ENCODE results near the gene KRTAP9-3. TPM values are rescaled to one million over a fixed set of nuclear protein-coding genes. Genes with fewer than 3 reads are reported as not detected.
"Not testable (repeated sequence)": the region's sequence is repeated elsewhere in the genome, so short reads cannot be mapped to it uniquely, and the experiment has no call there.

KRTAP9-3 gene
- total RNA-seq, 1 experiment from 2014 or later, result not detected

DNA sequence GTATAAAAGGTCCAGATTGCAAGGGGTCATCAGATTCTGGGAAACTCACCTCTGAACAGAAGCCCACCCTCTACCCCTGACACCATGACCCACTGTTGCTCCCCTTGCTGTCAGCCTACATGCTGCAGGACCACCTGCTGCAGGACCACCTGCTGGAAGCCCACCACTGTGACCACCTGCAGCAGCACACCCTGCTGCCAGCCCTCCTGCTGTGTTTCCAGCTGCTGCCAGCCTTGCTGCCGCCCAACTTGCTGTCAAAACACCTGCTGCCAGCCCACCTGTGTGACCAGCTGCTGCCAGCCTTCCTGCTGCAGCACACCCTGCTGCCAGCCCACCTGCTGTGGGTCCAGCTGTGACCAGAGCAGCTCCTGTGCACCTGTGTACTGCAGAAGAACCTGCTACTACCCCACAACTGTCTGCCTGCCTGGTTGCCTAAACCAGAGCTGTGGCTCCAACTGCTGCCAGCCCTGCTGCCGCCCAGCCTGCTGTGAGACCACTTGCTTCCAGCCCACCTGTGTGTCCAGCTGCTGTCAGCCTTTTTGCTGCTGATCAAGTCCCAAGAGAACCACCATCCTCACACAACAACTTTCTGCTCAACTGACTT, 17.5 kb downstream of the KRTAP9-3 start, which contains the start of gene KRTAP9-4:
TSS of gene KRTAP9-4 (plus strand) at position 51 of the 604 bp plus-strand sequence. CDS start at position 85, 34 bp downstream.
- DNase-seq (ENCODE audit: low read depth), result not testable (repeated sequence)

DNA sequence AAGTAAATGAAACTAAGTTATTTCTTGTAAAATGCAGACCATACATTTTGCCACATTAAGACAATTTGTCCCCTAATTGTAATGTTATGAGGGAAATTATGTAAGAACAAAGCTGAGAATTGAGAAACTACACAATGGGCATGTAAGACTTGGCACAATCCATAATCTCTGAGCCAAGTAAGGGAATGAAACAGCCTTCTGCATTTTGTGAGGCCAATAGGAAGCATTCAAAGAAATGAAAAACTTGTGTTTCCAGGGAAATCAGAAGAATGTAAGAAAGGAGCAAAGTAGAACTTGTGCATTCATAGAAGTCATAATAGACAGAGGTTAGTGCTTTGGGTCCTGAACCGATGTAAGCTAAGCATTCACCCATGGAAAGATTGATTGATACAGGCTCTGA, 19.0 kb downstream of the KRTAP9-3 start:
- DNase-seq (ENCODE audit: low read depth), result no peak

DNA sequence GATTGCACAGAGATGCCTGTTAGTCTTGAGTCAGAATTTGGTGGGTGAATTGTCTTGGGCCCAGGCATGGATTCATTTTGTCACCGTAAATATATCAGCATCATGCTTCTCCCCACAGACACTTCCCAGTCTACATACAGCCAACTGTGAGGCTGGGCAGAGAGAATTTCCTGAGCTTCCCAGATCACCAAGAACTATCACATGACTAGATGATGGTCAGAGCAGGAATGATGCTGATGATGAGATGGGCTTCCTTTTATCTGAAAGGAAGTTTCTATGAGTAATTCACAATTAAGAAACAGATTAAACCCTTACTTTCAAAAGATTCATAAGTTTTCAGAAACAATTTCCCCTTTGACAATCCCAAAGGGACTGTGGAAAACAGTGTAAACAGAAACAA, 22.6 kb downstream of the KRTAP9-3 start:
- DNase-seq (ENCODE audit: low read depth), result no peak

DNA sequence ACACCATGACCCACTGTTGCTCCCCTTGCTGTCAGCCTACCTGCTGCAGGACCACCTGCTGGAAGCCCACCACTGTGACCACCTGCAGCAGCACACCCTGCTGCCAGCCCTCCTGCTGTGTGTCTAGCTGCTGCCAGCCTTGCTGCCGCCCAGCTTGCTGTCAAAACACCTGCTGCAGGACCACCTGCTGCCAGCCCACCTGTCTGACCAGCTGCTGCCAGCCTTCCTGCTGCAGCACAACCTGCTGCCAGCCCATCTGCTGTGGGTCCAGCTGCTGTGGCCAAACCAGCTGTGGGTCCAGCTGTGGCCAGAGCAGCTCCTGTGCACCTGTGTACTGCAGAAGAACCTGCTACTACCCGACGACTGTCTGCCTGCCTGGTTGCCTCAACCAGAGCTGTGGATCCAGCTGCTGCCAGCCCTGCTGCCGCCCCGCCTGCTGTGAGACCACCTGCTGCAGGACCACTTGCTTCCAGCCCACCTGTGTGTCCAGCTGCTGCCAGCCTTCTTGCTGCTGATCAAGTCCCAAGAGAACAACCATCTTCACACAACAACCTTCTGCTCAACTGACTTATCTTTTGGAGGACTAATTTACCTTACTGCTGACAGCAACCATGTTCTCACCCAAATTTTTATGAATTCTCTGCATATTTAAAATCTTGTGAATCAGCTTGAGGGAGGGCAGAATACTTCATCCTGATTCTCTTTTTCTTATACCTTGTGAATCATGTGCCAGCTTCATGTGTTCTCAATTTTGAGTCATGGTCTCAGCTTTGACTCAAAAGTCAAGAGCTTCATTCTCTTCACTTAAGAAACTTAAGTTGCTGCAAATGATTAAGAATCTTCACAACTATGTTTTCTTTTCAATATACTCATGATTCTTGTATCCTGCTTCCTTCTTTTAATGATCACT, 23.4 kb downstream of the KRTAP9-3 start, which contains the start of gene KRTAP9-9:
TSS of gene KRTAP9-9 (plus strand) at position 4 of the 910 bp plus-strand sequence.
- not testable (repeated sequence) for DNase-seq (ENCODE audit: low read depth)

DNA sequence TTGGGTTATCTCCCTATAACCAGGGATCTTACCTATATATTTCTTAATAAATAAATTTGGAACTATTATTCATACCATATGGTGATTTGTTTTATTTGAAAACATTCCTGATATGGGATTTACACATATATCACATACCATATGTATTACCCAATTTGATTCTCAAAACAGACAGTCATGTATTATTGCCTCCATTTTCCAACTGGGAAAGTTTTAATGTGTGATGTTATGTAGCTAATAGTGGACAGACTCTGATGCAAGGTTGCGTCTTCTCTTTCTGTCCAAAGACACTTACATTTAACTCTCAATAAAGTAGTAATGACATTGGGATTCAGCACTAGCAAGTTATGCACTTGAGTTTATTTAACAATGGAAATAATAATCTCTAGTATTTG, 24.0 kb downstream of the KRTAP9-3 start:
- no peak for DNase-seq (ENCODE audit: low read depth)

DNA sequence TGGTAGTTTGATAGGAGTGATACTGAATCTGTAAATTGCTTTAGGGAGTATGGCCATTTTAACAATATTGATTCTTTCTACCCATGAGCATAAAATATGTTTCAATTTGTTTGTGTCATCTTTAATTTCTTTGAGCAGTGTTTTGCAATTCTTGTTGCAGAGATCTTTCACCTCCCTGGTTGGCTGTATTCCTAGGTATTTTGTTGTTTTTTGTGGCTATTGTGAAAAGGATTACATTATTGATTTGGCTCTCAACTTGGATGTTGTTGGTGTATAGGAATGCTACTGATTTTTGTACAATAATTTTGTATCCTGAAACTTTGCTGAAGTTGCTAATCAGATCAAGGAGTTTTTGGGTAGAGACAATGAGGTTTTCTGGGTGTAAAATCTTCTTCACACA, 26.2 kb downstream of the KRTAP9-3 start:
- no peak for DNase-seq (ENCODE audit: low read depth)

DNA sequence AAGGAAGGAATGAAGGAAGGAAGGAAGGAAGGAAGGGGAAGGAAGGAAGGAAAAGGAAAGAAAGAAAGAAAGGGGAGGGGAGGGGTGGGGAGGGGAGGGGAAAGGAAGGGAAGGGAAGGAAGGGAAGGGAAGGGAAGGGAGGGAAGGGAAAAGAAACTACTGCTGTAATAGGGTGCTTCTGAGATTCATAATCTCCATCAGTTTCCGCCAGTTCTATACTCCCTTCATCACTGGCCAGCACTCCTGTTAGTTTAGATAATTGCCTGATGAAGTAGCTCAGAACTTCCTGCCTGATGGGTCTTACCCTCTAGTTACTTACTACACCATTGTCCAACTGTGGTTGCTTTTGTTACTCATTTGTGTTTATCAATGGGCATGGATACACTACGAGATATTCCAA, 31.0 kb downstream of the KRTAP9-3 start:
- DNase-seq (ENCODE audit: low read depth), result no peak

DNA sequence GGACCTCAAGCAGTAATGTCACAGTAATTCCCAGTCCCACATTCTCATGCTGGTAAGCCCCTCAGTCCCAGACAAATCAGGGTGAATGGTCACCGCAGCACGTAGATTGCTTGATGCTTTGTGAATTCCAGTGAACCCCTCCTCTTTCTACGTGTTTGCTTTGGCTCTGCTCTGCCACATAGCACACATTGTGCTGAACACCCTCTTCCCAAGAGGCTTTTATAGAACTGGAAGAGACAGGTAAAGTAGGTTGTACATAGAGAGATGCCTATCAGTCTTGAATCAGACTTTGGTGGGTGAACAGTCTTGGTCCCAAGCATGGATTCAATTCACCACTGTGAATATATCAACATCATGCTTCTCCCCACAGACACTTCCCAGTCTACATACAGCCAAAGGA, 32.4 kb downstream of the KRTAP9-3 start:
- DNase-seq (ENCODE audit: low read depth), result no peak

DNA sequence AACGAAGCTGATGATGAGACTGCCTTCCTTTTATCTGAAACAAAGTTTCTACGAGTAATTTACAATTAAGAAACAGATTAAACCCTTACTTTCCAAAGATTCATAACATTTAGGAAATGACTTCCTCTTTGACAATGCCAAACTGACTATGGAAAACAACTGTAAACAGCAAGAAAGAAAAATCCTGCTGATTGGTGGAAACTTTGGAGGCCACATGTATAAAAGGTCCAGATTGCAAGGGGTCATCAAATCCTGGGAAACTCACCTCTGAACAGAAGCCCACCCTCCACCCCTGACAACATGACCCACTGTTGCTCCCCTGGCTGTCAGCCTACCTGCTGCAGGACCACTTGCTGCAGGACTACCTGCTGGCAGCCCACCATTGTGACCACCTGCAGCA, 32.8 kb downstream of the KRTAP9-3 start, which contains the start of gene KRTAP9-6:
TSS of gene KRTAP9-6 (plus strand) at position 301 of the 400 bp plus-strand sequence. CDS start at position 301, 0 bp downstream.
- DNase-seq (ENCODE audit: low read depth), result no peak

DNA sequence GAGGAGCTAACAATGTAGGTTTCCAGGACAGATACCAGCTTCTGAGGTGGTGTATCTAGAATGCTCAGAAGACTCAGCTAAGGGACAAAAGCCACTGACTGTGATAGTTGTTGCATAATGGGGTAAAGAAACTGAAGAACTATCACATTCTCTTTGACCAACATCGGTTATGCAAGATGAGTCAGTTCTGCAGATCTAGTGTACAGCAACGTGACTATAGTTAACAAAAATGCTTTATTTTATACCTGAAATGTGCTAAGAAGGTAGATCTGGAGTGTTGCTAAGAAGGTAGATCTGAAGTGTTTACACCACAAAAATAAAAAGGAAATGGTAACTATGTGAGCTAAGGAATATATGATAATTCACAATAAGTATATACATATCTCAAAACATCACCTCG, 35.5 kb downstream of the KRTAP9-3 start:
- no peak for DNase-seq (ENCODE audit: low read depth)

DNA sequence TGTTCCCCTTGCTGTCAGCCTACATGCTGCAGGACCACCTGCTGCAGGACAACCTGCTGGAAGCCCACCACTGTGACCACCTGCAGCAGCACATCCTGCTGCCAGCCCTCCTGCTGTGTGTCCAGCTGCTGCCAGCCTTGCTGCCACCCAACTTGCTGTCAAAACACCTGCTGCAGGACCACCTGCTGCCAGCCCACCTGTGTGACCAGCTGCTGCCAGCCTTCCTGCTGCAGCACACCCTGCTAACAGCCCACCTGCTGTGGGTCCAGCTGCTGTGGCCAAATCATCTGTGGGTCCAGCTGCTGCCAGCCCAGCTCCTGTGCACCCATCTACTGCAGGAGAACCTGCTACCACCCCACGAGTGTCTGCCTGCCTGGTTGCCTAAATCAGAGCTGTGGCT, 39.1 kb downstream of the KRTAP9-3 start:
- not testable (repeated sequence) for DNase-seq (ENCODE audit: low read depth)

DNA sequence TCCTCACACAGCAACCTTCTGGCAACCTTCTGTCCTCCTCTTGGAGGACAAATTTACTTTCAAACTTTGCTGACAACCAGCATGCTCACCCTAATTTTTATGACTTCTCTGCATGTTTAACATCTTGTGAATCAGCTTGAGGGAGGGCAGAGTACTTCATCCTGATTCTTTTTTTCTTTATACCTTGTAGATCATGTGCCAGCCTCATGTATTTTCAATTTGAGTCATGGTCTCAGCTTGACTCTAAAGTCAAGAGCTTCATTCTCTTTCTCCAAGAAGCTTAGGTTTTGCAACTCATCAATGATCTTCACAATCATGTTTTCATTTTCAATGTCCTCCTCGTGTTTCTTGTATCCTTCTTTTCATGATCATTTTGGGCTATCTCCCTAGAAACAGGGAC, 39.6 kb downstream of the KRTAP9-3 start:
- DNase-seq (ENCODE audit: low read depth), result no peak

DNA sequence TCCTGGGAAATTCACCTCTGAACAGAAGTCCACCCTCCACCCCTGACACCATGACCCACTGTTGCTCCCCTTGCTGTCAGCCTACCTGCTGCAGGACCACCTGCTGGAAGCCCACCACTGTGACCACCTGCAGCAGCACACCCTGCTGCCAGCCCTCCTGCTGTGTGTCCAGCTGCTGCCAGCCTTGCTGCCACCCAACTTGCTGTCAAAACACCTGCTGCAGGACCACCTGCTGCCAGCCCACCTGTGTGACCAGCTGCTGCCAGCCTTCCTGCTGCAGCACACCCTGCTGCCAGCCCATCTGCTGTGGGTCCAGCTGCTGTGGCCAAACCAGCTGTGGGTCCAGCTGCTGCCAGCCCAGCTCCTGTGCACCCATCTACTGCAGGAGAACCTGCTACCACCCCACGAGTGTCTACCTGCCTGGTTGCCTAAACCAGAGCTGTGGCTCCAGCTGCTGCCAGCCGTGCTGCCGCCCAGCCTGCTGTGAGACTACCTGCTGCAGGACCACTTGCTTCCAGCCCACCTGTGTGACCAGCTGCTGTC, 43.5 kb downstream of the KRTAP9-3 start, which contains the start of gene KRTAP9-7:
TSS of gene KRTAP9-7 (plus strand) at position 51 of the 543 bp plus-strand sequence. CDS start at position 51, 0 bp downstream.
- not testable (repeated sequence) for DNase-seq (ENCODE audit: low read depth)

DNA sequence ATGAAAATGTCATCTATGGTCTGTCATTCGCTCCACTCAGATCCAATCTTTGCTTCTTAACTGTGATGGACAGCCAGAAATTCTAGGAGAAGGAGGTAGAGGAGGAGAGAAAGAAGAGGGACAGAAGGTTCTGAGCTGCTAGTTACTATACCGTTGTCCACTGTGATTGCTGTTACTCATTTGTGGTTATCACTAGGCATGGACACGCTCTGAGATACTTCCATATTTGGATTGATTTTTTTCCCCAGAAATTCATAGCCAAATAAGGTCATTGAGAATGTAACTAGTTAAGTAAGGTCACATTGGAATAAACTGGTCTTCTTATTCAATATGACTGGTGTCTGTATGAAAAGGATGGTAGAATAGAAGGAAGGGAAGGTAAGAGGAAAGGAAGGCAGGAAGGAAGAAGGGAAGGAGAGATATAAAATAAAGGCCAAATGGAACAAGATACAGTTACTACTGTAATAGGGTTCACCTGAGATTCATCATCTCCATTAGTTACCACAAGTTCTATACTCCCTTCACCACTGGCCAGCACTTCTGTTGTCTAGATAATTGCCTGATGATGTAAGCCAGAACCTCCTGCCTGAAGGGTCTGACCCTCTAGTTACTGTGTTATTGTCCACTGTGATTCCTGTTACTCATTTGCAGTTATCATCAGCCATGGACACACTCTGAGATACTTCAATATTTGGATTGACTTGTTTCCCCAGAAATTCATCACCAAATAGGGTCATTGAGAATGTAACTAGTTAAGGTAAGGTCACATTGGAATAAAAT, 46.1 kb downstream of the KRTAP9-3 start:
- peak; percentile 0 for DNase-seq (ENCODE audit: low read depth)

Small RNA genes lying within 50 kb of the gene (small RNA-seq; reads per million reads assigned to genes)
- not detected for gene KRTAP4-17P
- not detected for gene KRTAP9-10P

Other genes starting within 250 kb of the KRTAP9-3 start
- not detected in 2 replicates for gene KRT40, start 248.1 kb upstream of the KRTAP9-3 start, total RNA-seq (2014; rRNA removed; shearing (Covaris generic))
- not detected in 2 replicates for gene KRTAP3-3, start 238.3 kb upstream of the KRTAP9-3 start, total RNA-seq (2014; rRNA removed; shearing (Covaris generic))
- gene KRTAP3-2, start 232.5 kb upstream of the KRTAP9-3 start, total RNA-seq (2014; rRNA removed; shearing (Covaris generic)), result not detected in 2 replicates
- gene KRTAP3-1, start 223.3 kb upstream of the KRTAP9-3 start, total RNA-seq (2014; rRNA removed; shearing (Covaris generic)), result not detected in 2 replicates
- not detected in 2 replicates for gene KRTAP1-5, start 205.2 kb upstream of the KRTAP9-3 start, total RNA-seq (2014; rRNA removed; shearing (Covaris generic))
- gene KRTAP1-4, start 202.3 kb upstream of the KRTAP9-3 start, total RNA-seq (2014; rRNA removed; shearing (Covaris generic)), result not detected in 2 replicates
- not detected in 2 replicates for gene KRTAP1-3, start 197.6 kb upstream of the KRTAP9-3 start, total RNA-seq (2014; rRNA removed; shearing (Covaris generic))
- gene KRTAP1-1, start 191.0 kb upstream of the KRTAP9-3 start, total RNA-seq (2014; rRNA removed; shearing (Covaris generic)), result not detected in 2 replicates
- gene KRTAP2-1, start 185.1 kb upstream of the KRTAP9-3 start, total RNA-seq (2014; rRNA removed; shearing (Covaris generic)), result 2.0 TPM in 1 of 2 replicates, not detected in the other
- gene KRTAP2-2, start 177.2 kb upstream of the KRTAP9-3 start, total RNA-seq (2014; rRNA removed; shearing (Covaris generic)), result not detected in 2 replicates
- 1.2 and 6.2 TPM in 2 replicates for gene KRTAP2-3, start 172.3 kb upstream of the KRTAP9-3 start, total RNA-seq (2014; rRNA removed; shearing (Covaris generic))
- gene KRTAP2-4, start 166.6 kb upstream of the KRTAP9-3 start, total RNA-seq (2014; rRNA removed; shearing (Covaris generic)), result not detected in 2 replicates
- gene KRTAP4-7, start 148.3 kb upstream of the KRTAP9-3 start, total RNA-seq (2014; rRNA removed; shearing (Covaris generic)), result not detected in 2 replicates
- not detected in 2 replicates for gene KRTAP4-8, start 134.3 kb upstream of the KRTAP9-3 start, total RNA-seq (2014; rRNA removed; shearing (Covaris generic))
- gene KRTAP4-16, start 130.2 kb upstream of the KRTAP9-3 start, total RNA-seq (2014; rRNA removed; shearing (Covaris generic)), result not detected in 2 replicates
- gene KRTAP4-9, start 127.1 kb upstream of the KRTAP9-3 start, total RNA-seq (2014; rRNA removed; shearing (Covaris generic)), result 0.29 and 0.57 TPM in 2 replicates
- gene KRTAP4-11, start 114.1 kb upstream of the KRTAP9-3 start, total RNA-seq (2014; rRNA removed; shearing (Covaris generic)), result not detected in 2 replicates
- not detected in 2 replicates for gene KRTAP4-12, start 108.3 kb upstream of the KRTAP9-3 start, total RNA-seq (2014; rRNA removed; shearing (Covaris generic))
- gene KRTAP4-6, start 91.9 kb upstream of the KRTAP9-3 start, total RNA-seq (2014; rRNA removed; shearing (Covaris generic)), result not detected in 2 replicates
- not detected in 2 replicates for gene KRTAP4-5, start 82.6 kb upstream of the KRTAP9-3 start, total RNA-seq (2014; rRNA removed; shearing (Covaris generic))
- not detected in 2 replicates for gene KRTAP4-4, start 71.7 kb upstream of the KRTAP9-3 start, total RNA-seq (2014; rRNA removed; shearing (Covaris generic))
- not detected in 2 replicates for gene KRTAP4-3, start 64.2 kb upstream of the KRTAP9-3 start, total RNA-seq (2014; rRNA removed; shearing (Covaris generic))
- gene KRTAP4-2, start 54.2 kb upstream of the KRTAP9-3 start, total RNA-seq (2014; rRNA removed; shearing (Covaris generic)), result not detected in 2 replicates
- gene KRTAP4-1, start 47.5 kb upstream of the KRTAP9-3 start, total RNA-seq (2014; rRNA removed; shearing (Covaris generic)), result not detected in 2 replicates
- gene KRTAP9-1, start 42.6 kb upstream of the KRTAP9-3 start, total RNA-seq (2014; rRNA removed; shearing (Covaris generic)), result not detected in 2 replicates
- gene KRTAP9-2, start 5.8 kb upstream of the KRTAP9-3 start, total RNA-seq (2014; rRNA removed; shearing (Covaris generic)), result not detected in 2 replicates
- not detected in 2 replicates for gene KRTAP9-8, start 5.5 kb downstream of the KRTAP9-3 start, total RNA-seq (2014; rRNA removed; shearing (Covaris generic))
- not detected in 2 replicates for gene KRTAP9-4, start 17.2 kb downstream of the KRTAP9-3 start, total RNA-seq (2014; rRNA removed; shearing (Covaris generic))
- not detected in 2 replicates for gene KRTAP9-9, start 22.9 kb downstream of the KRTAP9-3 start, total RNA-seq (2014; rRNA removed; shearing (Covaris generic))
- gene KRTAP9-6, start 32.9 kb downstream of the KRTAP9-3 start, total RNA-seq (2014; rRNA removed; shearing (Covaris generic)), result not detected in 2 replicates
- gene KRTAP9-7, start 43.2 kb downstream of the KRTAP9-3 start, total RNA-seq (2014; rRNA removed; shearing (Covaris generic)), result not detected in 2 replicates
- gene KRTAP29-1, start 70.4 kb downstream of the KRTAP9-3 start, total RNA-seq (2014; rRNA removed; shearing (Covaris generic)), result not detected in 2 replicates
- not detected in 2 replicates for gene KRTAP16-1, start 76.9 kb downstream of the KRTAP9-3 start, total RNA-seq (2014; rRNA removed; shearing (Covaris generic))
- not detected in 2 replicates for gene KRTAP17-1, start 83.3 kb downstream of the KRTAP9-3 start, total RNA-seq (2014; rRNA removed; shearing (Covaris generic))
- not detected in 2 replicates for gene KRT33A, start 118.4 kb downstream of the KRTAP9-3 start, total RNA-seq (2014; rRNA removed; shearing (Covaris generic))
- gene KRT33B, start 137.4 kb downstream of the KRTAP9-3 start, total RNA-seq (2014; rRNA removed; shearing (Covaris generic)), result not detected in 2 replicates
- gene KRT34, start 149.9 kb downstream of the KRTAP9-3 start, total RNA-seq (2014; rRNA removed; shearing (Covaris generic)), result 0.80 and 1.2 TPM in 2 replicates
- not detected in 2 replicates for gene KRT31, start 165.2 kb downstream of the KRTAP9-3 start, total RNA-seq (2014; rRNA removed; shearing (Covaris generic))
- not detected in 2 replicates for gene KRT37, start 192.1 kb downstream of the KRTAP9-3 start, total RNA-seq (2014; rRNA removed; shearing (Covaris generic))
- not detected in 2 replicates for gene KRT38, start 208.5 kb downstream of the KRTAP9-3 start, total RNA-seq (2014; rRNA removed; shearing (Covaris generic))
- gene KRT32, start 234.9 kb downstream of the KRTAP9-3 start, total RNA-seq (2014; rRNA removed; shearing (Covaris generic)), result not detected in 2 replicates
- gene KRT35, start 248.7 kb downstream of the KRTAP9-3 start, total RNA-seq (2014; rRNA removed; shearing (Covaris generic)), result not detected in 2 replicates